D721Med (cell line): ENCODE results near the gene RTEL1.
"Not testable (repeated sequence)": the region's sequence is repeated elsewhere in the genome, so short reads cannot be mapped to it uniquely, and the experiment has no call there.

Experiments
- DNase-seq: peaks from one replicate; pipeline ENCODE4 v3.0.0; 2011; ENCODE audit warnings: low spot score; ENCODE audit not compliant: insufficient read length
- FAIRE-seq: peaks from 2 replicates; lab custom pipeline; 2011; peaks lifted over from hg19 to GRCh38; lab: Jason Lieb, UNC
- CTCF ChIP-seq: IDR thresholded peaks from 2 replicates; pipeline ENCODE4 v1.5.1; 2012; ENCODE audit warnings: mild to moderate bottlenecking, control low read depth; ENCODE audit not compliant: insufficient read depth; ENCODE audit errors: missing control alignments

Gene RTEL1

DNA sequence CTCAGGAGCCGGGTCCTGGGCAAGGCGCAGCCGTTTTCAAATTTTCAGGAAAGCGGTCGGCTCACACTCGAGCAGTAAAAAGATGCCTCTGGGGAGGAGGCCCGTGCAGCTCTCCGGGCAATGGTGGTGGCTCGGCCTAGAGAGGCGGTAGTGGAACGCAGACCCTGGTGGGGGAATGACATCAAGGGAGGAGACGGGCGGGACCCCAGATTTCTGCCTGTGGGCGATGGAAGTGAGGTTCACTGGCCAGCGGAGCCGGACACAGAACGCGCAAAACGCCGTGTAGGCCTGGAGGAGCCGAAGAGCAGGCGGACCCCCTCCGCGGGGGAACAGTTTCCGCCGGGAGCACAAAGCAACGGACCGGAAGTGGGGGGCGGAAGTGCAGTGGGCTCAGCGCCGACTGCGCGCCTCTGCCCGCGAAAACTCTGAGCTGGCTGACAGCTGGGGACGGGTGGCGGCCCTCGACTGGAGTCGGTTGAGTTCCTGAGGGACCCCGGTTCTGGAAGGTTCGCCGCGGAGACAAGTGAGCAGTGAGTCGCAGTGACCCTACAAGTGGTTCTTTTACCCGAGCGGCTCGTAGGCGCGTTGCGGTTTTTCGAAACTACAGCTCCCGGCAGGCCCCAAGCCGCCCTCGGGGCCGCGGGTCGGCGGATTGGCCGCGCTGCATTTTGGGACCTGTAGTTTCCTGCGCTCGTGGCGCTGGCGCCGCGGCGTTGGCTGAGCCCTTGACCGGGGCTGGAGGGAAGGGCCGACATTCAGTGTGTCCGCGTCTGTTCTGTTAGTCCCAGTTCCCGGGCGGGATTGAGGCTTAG is at the start of gene RTEL1:
Gene RTEL1, plus strand, starts transcription at position 376 of the 812 bp plus-strand sequence. CDS start 1,091 bp downstream, outside the sequence.
- TF ChIP-seq CTCF = no peak
- DNase-seq (peak; percentile 98), FAIRE-seq (no peak)

GRCh38 chr20:63610581-63611435 is 47.3 kb upstream of the RTEL1 start:
- no peak for TF ChIP-seq CTCF
- DNase-seq (no peak), FAIRE-seq (no peak)

GRCh38 chr20:63611646-63612045 is 46.5 kb upstream of the RTEL1 start:
- TF ChIP-seq CTCF = no peak
- FAIRE-seq (no peak), DNase-seq (no peak)

- TF ChIP-seq CTCF = no peak
- no peak for FAIRE-seq
- no peak for DNase-seq
Observed at GRCh38 chr20:63612276-63612931, 45.7 kb upstream of the RTEL1 start.

GRCh38 chr20:63613863-63614594 is 44.1 kb upstream of the RTEL1 start:
- FAIRE-seq = not testable (repeated sequence)

GRCh38 chr20:63617092-63617875 is 40.8 kb upstream of the RTEL1 start:
- no peak for DNase-seq
- TF ChIP-seq CTCF = no peak
- FAIRE-seq = no peak

More at GRCh38 chr20:63613863-63614594, 44.1 kb upstream of the RTEL1 start:
- not testable (repeated sequence) for DNase-seq
